ENCODE data around the gene UQCR11.

UQCR11 gene

GRCh38 chr19:1636325-1637236, 31.3 kb upstream of the UQCR11 start:
- DNase-seq (ENCODE audit: low read depth, low spot score): no peak
- no peak overlapping the region for H3K27ac ChIP-seq

DNA sequence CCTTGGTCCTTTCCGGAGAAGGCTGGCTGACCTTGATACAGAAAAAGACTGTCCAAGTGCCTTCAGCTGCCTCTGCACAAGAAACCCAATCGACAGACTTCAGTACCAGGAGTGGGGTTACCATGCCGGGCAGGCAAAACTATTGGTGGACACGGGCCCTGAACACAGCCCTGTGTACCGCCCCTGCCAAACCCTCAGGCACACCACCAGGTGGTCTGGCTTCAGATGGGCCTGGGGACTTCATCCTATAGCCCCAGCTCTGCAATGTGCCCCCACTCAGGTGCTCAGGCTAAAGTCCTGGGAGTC, 29.6 kb upstream of the UQCR11 start:
- no peak for DNase-seq (ENCODE audit: low read depth, low spot score)
- H3K27ac ChIP-seq: no peak overlapping the region

DNA sequence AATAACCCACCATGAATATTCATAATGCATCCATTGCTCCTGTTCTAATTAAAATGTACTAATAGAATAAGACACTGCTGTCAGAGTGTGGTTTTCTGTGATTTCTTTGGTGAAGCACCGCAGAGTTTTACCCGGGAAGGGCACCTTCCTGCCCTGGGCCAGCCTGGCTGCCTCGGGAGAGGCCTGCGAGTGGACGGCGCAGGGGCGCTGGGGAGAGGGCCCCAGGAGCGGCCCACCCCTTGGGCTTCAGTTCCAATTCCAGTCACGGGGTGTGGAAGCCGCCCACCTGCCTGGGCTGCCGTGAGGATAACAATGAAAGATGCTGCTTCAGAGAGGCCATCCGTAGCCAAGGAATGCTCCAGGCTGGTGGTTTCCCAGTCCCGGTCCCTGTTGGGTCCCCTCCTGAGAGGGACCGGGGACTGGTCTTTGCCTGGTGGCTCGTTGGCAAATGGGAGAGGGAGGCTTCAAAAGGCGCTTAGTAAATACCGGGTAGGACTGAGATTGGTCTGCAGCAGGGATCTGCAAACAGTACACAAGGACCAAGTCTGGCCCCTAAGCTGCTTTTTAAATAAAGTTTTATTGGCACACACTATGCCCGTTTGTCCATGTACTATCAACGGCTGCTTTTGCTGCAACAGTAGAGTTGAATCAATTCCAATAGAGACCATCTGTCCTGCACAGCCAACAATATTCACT, 29.1 kb upstream of the UQCR11 start:
- no peak for DNase-seq (ENCODE audit: low read depth, low spot score)
- no peak overlapping the region for H3K27ac ChIP-seq

DNA sequence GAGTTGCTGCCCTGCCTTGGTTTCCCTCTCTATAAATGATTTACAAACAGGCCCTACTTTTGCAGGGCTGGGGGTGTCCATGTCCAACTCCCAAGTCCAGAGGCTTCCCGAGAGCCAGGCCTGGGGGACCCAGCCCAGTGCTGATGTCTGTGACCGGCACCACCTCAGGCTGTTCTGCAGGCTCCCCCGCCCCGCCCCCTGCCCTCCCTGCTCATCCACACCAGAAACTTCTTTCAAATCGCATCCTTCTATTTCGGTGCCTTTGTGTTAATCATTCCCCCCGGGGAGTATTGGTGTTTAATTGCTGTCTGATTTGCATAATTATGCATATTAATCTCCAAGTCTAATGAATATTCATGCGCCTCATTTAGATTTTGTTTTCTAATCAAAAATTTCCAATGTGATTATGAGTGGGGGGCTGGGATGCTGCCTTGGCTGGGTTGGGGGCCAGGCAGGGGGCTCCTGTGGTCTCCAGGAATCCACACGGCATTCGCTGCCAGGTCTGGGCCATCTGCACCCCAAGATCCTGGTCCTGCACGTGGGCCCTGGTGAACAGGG, 28.1 kb upstream of the UQCR11 start:
- H3K27ac ChIP-seq: no peak overlapping the region
- DNase-seq (ENCODE audit: low read depth, low spot score): no peak

- DNase-seq (ENCODE audit: low read depth, low spot score): no peak
- no peak overlapping the region for H3K27ac ChIP-seq
Measured at GRCh38 chr19:1632462-1633268, 27.4 kb upstream of the UQCR11 start.

- DNase-seq (ENCODE audit: low read depth, low spot score): no peak
- no peak overlapping the region for H3K27ac ChIP-seq
Measured at GRCh38 chr19:1631557-1632100, 26.4 kb upstream of the UQCR11 start.

- no peak for DNase-seq (ENCODE audit: low read depth, low spot score)
- no peak overlapping the region for H3K27ac ChIP-seq
Measured at GRCh38 chr19:1630811-1631210, 25.5 kb upstream of the UQCR11 start.

DNA sequence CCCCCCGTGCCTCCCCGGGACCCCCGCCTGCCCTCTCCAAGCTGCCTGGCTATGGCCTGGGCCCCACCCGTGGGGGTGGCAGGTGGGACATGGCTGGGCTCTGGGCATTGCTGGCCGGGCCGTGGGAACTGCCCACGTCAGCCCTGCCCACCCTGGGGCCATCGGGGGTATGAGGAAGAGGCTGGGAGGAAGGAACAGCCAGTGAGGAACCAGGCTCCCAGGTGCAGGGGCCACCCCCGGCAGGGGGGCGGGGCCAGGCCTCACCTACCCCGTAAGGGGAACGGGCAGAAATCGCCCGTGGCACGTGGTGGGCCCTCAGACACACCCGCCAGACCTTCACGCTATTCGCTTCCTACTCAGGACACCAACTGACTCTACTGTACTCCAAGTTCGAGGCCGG, 24.8 kb upstream of the UQCR11 start:
- H3K27ac ChIP-seq: no peak overlapping the region
- DNase-seq (ENCODE audit: low read depth, low spot score): no peak

DNA sequence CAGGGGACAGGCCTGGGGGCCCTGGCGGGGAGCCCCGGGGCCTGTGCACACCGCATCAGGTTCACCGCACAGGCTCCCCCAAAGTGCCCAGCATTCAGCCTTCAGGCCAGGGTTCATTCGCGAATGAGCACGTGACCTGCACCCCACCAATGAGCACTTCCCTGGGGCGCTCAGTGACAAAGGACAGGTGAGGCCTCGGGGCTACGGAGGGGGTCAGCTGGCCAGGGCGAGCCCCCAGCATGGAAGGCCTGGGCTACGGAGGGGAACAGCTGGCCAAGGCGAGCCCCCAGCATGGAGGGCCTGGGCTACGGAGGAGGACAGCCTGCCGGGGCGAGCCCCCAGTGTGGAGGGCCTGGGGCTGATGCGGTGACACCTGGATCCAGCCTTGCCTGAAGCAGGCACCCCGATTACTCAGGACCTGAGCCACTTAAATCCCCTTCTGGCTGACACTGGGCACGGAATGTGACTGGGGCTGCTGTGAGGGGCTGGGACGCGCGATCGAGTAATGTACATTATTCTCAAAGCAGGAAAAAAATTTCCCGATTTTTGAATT, 24.1 kb upstream of the UQCR11 start:
- DNase-seq (ENCODE audit: low read depth, low spot score): no peak
- no peak overlapping the region for H3K27ac ChIP-seq

DNA sequence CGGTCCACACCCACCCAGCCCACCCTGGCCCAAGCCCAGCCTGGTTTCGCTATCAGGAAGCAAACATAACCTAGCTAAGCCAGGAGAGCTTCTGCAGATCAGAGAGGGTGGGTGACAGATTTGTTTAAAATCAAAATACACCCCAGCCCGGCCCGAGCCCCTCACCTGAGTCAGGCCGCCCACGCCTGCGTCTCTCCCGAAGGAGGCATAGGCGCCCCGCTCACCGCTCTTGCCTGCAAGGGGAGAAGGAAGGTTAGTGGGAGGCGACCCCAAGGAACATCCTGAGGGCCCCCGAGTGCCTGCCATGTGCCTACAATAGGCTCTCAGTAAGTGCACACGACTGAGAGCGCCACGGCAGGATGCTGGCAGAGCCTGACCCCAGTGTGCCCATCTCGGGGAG, 21.9 kb upstream of the UQCR11 start:
- no peak for DNase-seq (ENCODE audit: low read depth, low spot score)
- H3K27ac ChIP-seq: no peak overlapping the region

- DNase-seq (ENCODE audit: low read depth, low spot score): no peak
- no peak overlapping the region for H3K27ac ChIP-seq
Measured at GRCh38 chr19:1626417-1627010, 21.3 kb upstream of the UQCR11 start.

GRCh38 chr19:1624458-1624857, 19.2 kb upstream of the UQCR11 start:
- no peak for DNase-seq (ENCODE audit: low read depth, low spot score)
- H3K27ac ChIP-seq: no peak overlapping the region

- DNase-seq (ENCODE audit: low read depth, low spot score): no peak
Measured at GRCh38 chr19:1622541-1622940, 17.3 kb upstream of the UQCR11 start.

DNA sequence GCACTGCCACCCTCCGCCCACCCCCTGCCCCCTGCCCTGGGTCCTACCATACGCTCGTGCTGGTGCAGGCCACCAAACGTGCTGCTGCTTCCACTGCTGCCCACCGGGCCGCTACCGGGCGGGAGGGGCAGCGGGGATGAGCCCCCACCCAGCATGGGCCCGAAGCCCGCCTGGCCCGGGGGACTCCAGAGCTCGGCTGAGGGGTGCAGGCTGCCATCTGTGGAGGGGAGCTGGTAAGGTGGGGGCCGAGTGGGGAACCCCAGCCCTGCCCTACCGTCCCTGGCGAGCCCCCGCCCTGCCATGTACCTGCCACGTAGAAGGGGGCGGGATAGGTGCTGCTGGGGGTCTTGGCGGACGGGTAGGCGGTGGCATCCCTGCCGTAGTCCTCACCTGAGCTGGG, 16.7 kb upstream of the UQCR11 start:
- no peak for DNase-seq (ENCODE audit: low read depth, low spot score)
- no peak overlapping the region for H3K27ac ChIP-seq

More at GRCh38 chr19:1622541-1622940, 17.3 kb upstream of the UQCR11 start:
- no peak overlapping the region for H3K27ac ChIP-seq

DNA sequence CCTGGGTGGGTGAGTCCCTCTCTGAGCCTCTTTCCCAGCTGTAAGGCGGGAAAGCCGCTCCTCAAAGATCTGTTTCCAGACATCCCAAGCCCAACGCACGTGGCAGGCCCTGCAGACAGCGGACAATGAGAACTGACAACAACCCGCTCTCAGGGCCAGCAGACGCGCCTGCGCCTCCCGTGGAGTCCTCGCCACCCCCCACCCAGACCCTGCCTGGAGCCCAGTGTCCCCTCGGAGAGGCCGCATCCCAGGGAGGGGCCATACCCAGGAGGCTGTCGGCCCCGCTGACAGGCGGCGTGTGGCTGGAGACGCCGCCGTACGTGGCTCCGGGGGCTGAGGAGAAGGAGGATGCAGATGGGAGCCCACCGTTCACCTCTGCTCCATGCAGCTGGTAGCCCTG, 16.3 kb upstream of the UQCR11 start:
- DNase-seq (ENCODE audit: low read depth, low spot score): no peak
- no peak overlapping the region for H3K27ac ChIP-seq

DNA sequence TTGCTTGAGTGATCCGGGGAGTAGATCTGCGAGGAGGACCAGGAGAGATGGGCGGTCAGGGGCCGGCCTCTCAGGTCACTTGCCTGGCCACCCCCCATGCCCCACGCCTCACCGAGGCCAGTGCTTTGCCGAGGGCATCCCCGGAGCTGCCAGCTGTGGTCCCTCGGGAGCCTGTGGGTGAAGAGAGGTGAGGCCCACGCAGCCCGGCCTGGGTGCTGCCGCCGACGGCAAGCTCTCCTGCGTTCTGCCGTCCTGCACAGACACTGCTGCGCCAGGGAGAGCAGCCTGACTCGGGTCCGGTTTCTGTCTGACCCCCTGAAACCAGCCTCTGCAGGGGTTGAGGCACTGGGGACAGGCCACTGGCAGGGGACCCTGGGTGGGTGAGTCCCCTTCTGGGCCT, 15.8 kb upstream of the UQCR11 start:
- DNase-seq (ENCODE audit: low read depth, low spot score): no peak
- no peak overlapping the region for H3K27ac ChIP-seq

DNA sequence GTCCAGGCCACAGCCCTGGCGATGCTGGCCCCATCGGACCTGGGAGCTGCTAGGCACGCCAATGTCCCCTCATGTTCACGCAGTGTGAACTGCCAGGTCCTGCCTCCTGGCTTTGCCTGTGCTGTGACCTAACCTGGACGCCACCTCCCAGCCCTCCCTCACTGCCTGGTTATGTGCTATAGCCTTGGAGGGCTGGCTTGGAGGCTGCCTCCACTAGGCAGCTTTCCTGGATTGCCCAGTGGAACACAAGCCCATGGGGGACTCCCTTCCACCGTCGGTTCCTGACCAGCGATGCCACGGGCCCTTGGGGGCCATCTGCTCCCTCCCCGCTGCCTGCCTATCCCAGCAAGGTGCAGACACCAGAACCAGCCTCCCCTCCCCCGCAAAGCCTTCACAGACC, 15.2 kb upstream of the UQCR11 start:
- no peak overlapping the region for H3K27ac ChIP-seq
- DNase-seq (ENCODE audit: low read depth, low spot score): no peak

GRCh38 chr19:1619703-1620102, 14.4 kb upstream of the UQCR11 start:
- DNase-seq (ENCODE audit: low read depth, low spot score): no peak
- H3K27ac ChIP-seq: no peak overlapping the region

- H3K27ac ChIP-seq: no peak overlapping the region
Measured at GRCh38 chr19:1619094-1619439, 13.8 kb upstream of the UQCR11 start.

More at GRCh38 chr19:1619094-1619439, 13.8 kb upstream of the UQCR11 start:
- DNase-seq (ENCODE audit: low read depth, low spot score): no peak
